KG1 (cell line): ENCODE results near the gene USP20.

ENCODE experiments used
- DNase-seq: peaks from one replicate; lab custom pipeline; 2025; lab: John Stamatoyannopoulos, UW

USP20 gene

GRCh38 chr9:129919841-129920240, 84.6 kb downstream of the USP20 start:
- no peak for DNase-seq

- DNase-seq = no peak
Measured at GRCh38 chr9:129921905-129922304, 86.6 kb downstream of the USP20 start.

GRCh38 chr9:129923589-129923988, 88.3 kb downstream of the USP20 start:
- DNase-seq = no peak

GRCh38 chr9:129929496-129930125, 94.4 kb downstream of the USP20 start:
- DNase-seq = no peak

- DNase-seq = no peak
Measured at GRCh38 chr9:129930743-129931142, 95.5 kb downstream of the USP20 start.
